ENCODE data around the gene CDH13. TPM values are rescaled to one million over a fixed set of nuclear protein-coding genes. Genes with fewer than 3 reads are reported as not detected.

Gene CDH13
- total RNA-seq, 1 experiment from 2014 or later = 2.1 TPM

DNA sequence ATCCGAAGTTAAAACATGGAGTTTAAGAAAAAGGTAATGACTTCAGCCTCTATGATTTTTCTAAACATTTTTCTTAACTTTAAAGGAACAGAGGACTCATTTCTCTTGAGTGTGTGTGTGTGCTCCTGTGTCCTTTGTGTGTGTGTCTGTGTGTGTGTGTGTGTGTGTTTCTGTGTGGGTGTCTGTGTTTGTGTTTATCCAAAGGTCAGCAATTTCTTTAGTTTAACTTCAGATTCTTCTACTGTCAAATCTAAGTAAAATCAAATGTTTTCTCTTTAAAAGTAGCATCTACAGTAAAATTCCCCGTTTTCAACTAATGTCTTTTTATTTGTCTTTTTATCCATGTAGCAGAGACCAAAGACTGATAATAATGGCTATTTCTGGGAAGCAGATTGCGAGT is 1212.8 kb downstream of the CDH13 start:
- Histone ChIP-seq H3K9me3 (ENCODE audit: low read depth, low read length, poor library complexity, severe bottlenecking) (no peaks in the 10 kb centered on the region), H3K27me3 (replicated peaks; ENCODE audit: insufficient read depth, low read depth, low read length, poor library complexity) (no peaks in the 10 kb centered on the region), H3K4me1 (ENCODE audit: insufficient read depth, low read length, poor library complexity, severe bottlenecking) (peaks cover 9% of the 10 kb centered on the region), H3K4me3 (ENCODE audit: low read depth, low read length, poor library complexity, severe bottlenecking) (no peak overlapping the region), H3K36me3 (ENCODE audit: insufficient read depth, low read length, poor library complexity, severe bottlenecking) (no peaks in the 10 kb centered on the region), H3K27ac (ENCODE audit: low read depth, low read length, poor library complexity, severe bottlenecking) (no peak overlapping the region)
- intact Hi-C loops (cut with micrococcal nuclease; ENCODE audit: unreplicated experiment) = no loop called here
- TF ChIP-seq, protein P1, sequence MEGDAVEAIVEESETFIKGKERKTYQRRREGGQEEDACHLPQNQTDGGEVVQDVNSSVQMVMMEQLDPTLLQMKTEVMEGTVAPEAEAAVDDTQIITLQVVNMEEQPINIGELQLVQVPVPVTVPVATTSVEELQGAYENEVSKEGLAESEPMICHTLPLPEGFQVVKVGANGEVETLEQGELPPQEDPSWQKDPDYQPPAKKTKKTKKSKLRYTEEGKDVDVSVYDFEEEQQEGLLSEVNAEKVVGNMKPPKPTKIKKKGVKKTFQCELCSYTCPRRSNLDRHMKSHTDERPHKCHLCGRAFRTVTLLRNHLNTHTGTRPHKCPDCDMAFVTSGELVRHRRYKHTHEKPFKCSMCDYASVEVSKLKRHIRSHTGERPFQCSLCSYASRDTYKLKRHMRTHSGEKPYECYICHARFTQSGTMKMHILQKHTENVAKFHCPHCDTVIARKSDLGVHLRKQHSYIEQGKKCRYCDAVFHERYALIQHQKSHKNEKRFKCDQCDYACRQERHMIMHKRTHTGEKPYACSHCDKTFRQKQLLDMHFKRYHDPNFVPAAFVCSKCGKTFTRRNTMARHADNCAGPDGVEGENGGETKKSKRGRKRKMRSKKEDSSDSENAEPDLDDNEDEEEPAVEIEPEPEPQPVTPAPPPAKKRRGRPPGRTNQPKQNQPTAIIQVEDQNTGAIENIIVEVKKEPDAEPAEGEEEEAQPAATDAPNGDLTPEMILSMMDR (conservative IDR thresholded peaks at IDR 0.05; ENCODE audit: low read depth, low read length) = no peak
- no peak for TF ChIP-seq EZH2 (IDR thresholded peaks at IDR 0.05; ENCODE audit: borderline replicate concordance, low read depth, low read length, poor library complexity, severe bottlenecking)
- POLR2A ChIA-PET (ENCODE audit: low non-redundant PET) = no interaction called here
- BruUV-seq (replicated peaks) = no TSS peak
- CTCF ChIA-PET = no interaction called here
- no peak for DNase-seq (ENCODE audit: low spot score)

DNA sequence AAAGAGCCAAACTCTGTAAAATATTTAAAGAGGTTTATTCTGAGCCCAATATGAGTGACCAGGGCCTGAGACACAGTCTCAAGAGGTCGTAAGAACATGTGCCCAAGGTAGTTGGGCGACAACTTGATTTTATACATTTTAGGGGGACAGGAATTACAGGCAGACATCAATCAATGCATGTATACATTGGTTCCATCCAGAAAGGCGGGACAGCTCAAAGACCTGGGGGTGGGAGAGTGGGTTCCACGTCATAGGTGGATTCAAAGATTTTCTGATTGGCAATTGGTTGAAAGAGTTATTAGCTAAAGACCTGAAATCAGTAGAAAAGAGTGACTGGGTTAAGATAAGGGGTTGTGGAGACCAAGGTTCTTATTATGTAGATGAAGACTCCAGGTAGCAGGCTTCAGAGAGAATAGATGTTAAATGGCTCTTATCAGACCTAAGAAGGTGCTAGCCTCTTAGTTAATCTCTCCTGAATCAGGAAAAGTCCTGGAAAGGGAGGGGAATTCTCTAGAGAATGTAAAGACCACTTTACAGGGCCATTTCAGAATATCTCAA is 1213.4 kb downstream of the CDH13 start:
- no peak for TF ChIP-seq EZH2 (IDR thresholded peaks at IDR 0.05; ENCODE audit: borderline replicate concordance, low read depth, low read length, poor library complexity, severe bottlenecking)
- TF ChIP-seq, protein P1 (conservative IDR thresholded peaks at IDR 0.05; ENCODE audit: low read depth, low read length) = no peak
- no TSS peak for BruUV-seq (replicated peaks)
- Histone ChIP-seq H3K27me3 (replicated peaks; ENCODE audit: insufficient read depth, low read depth, low read length, poor library complexity) (no peaks in the 10 kb centered on the region), H3K4me3 (ENCODE audit: low read depth, low read length, poor library complexity, severe bottlenecking) (no peak overlapping the region), H3K9me3 (ENCODE audit: low read depth, low read length, poor library complexity, severe bottlenecking) (no peaks in the 10 kb centered on the region), H3K27ac (ENCODE audit: low read depth, low read length, poor library complexity, severe bottlenecking) (no peak overlapping the region), H3K4me1 (ENCODE audit: insufficient read depth, low read length, poor library complexity, severe bottlenecking) (peaks cover 9% of the 10 kb centered on the region), H3K36me3 (ENCODE audit: insufficient read depth, low read length, poor library complexity, severe bottlenecking) (no peaks in the 10 kb centered on the region)
- POLR2A ChIA-PET (ENCODE audit: low non-redundant PET) = no interaction called here
- CTCF ChIA-PET = no interaction called here
- DNase-seq (ENCODE audit: low spot score) = no peak
- intact Hi-C loops (cut with micrococcal nuclease; ENCODE audit: unreplicated experiment) = no loop called here

DNA sequence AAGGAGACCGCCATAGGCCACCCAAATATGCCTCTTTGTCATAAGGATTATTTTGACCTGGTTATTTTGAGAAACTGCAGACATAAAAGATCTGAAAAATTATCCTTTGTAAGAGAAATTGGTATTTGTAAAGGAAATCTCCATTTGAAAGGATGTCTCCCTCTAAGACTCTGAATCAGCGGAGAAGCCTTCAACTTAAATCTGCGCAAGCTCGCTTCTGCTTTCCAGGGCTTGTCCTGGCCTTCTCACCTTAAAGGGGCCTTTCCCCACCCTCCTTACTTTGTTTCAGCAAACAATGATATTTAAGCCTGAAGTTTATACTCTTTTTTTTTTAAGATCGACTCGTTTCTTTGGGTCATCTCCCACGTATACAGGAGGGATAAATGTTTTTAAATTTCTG is 1215.5 kb downstream of the CDH13 start:
- Histone ChIP-seq H3K36me3 (ENCODE audit: insufficient read depth, low read length, poor library complexity, severe bottlenecking) (no peaks in the 10 kb centered on the region), H3K27me3 (replicated peaks; ENCODE audit: insufficient read depth, low read depth, low read length, poor library complexity) (no peaks in the 10 kb centered on the region), H3K27ac (ENCODE audit: low read depth, low read length, poor library complexity, severe bottlenecking) (no peak overlapping the region), H3K9me3 (ENCODE audit: low read depth, low read length, poor library complexity, severe bottlenecking) (no peaks in the 10 kb centered on the region), H3K4me1 (ENCODE audit: insufficient read depth, low read length, poor library complexity, severe bottlenecking) (no peaks in the 10 kb centered on the region), H3K4me3 (ENCODE audit: low read depth, low read length, poor library complexity, severe bottlenecking) (no peak overlapping the region)
- BruUV-seq (replicated peaks) = no TSS peak
- ChIA-PET CTCF (interaction anchor here (0.6 kb wide), 1 partner anchor 114 kb away, joined by 3 read pairs; no protein-coding TSS in a partner anchor), POLR2A (ENCODE audit: low non-redundant PET) (interaction anchor here (0.6 kb wide), 1 partner anchor 148 kb away, joined by 4 read pairs; no protein-coding TSS in a partner anchor)
- no peak for DNase-seq (ENCODE audit: low spot score)
- TF ChIP-seq EZH2 (IDR thresholded peaks at IDR 0.05; ENCODE audit: borderline replicate concordance, low read depth, low read length, poor library complexity, severe bottlenecking) = no peak
- TF ChIP-seq, protein P1 (conservative IDR thresholded peaks at IDR 0.05; ENCODE audit: low read depth, low read length) = no peak
- intact Hi-C loops (cut with micrococcal nuclease; ENCODE audit: unreplicated experiment) = no loop called here

Measured in A673 (cell line).